ENCODE results near the gene SGSM1.

The SGSM1 gene

DNA sequence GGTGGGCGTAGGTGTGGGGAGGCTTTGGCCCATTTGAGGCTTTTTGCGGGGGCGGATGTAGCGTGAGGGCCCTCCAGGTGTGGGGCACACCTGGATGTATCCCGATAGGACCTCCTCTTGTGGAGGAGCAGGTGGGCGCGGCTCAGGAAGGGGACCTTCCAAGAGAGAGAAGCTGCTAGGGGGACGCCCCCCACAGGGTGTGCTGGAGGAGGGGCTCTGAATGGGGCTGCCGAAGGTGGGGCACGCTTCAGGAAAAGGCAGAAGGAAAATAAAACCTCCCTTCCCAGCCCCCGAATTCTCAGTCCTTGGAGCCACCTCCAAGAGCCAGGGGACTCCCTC is 621 bp downstream of the SGSM1 start:
- no peak for TF ChIP-seq POLR2AphosphoS5 (IDR thresholded peaks at IDR 0.05; ENCODE audit: low read depth, low read length)
- TF ChIP-seq SIN3A (IDR thresholded peaks at IDR 0.05; ENCODE audit: borderline replicate concordance, insufficient read depth, low read length): no peak
- TF ChIP-seq FOXP2 (optimal IDR thresholded peaks at IDR 0.05; ENCODE audit: borderline replicate concordance, extremely low read depth, extremely low read length, insufficient read depth): no peak
- no peak for TF ChIP-seq TAF1 (IDR thresholded peaks at IDR 0.05; ENCODE audit: borderline replicate concordance, insufficient read depth, low read length)
- TF ChIP-seq, protein P1, sequence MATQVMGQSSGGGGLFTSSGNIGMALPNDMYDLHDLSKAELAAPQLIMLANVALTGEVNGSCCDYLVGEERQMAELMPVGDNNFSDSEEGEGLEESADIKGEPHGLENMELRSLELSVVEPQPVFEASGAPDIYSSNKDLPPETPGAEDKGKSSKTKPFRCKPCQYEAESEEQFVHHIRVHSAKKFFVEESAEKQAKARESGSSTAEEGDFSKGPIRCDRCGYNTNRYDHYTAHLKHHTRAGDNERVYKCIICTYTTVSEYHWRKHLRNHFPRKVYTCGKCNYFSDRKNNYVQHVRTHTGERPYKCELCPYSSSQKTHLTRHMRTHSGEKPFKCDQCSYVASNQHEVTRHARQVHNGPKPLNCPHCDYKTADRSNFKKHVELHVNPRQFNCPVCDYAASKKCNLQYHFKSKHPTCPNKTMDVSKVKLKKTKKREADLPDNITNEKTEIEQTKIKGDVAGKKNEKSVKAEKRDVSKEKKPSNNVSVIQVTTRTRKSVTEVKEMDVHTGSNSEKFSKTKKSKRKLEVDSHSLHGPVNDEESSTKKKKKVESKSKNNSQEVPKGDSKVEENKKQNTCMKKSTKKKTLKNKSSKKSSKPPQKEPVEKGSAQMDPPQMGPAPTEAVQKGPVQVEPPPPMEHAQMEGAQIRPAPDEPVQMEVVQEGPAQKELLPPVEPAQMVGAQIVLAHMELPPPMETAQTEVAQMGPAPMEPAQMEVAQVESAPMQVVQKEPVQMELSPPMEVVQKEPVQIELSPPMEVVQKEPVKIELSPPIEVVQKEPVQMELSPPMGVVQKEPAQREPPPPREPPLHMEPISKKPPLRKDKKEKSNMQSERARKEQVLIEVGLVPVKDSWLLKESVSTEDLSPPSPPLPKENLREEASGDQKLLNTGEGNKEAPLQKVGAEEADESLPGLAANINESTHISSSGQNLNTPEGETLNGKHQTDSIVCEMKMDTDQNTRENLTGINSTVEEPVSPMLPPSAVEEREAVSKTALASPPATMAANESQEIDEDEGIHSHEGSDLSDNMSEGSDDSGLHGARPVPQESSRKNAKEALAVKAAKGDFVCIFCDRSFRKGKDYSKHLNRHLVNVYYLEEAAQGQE (IDR thresholded peaks at IDR 0.05; ENCODE audit: insufficient read depth in 1 of 2, low read depth in 2 of 2, low read length in 2 of 2): no peak

DNA sequence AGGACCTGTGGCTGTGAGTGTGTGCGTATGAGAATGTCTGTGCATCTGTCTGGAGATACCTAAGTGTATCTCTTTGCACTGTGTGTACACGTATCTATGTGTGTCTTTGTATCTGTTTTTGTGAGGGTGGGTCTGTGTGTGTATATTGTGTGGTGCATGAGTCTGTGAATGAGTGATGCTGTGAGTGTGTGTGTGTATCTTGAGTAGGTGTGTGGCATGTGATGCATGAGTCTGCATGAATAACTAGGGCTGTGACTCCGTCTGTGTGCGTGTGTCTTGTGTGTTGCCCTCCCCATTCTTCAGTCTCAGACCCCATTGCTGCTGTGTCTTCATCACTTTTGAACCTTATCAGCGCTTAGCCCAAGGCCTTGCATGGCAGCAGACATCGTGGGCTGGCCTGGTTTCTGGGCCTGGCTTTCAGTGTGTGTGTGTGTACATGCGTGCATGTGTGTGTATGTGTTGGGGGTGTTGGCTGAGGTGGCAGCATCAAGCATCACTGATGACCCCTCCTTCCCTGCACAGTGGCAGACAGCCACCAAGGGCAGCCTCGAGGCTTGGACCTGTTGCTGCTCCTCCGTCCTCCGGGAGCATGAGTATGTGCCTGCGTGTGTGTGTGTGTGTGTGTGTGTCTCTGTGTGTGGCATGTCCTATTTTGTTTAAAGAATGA is 1.4 kb downstream of the SGSM1 start:
- TF ChIP-seq SIN3A (IDR thresholded peaks at IDR 0.05; ENCODE audit: borderline replicate concordance, insufficient read depth, low read length) (no peak), TAF1 (IDR thresholded peaks at IDR 0.05; ENCODE audit: borderline replicate concordance, insufficient read depth, low read length) (no peak), FOXP2 (optimal IDR thresholded peaks at IDR 0.05; ENCODE audit: borderline replicate concordance, extremely low read depth, extremely low read length, insufficient read depth) (no peak), POLR2AphosphoS5 (IDR thresholded peaks at IDR 0.05; ENCODE audit: low read depth, low read length) (no peak)
- TF ChIP-seq, protein P1 (IDR thresholded peaks at IDR 0.05; ENCODE audit: insufficient read depth in 1 of 2, low read depth in 2 of 2, low read length in 2 of 2): no peak

DNA sequence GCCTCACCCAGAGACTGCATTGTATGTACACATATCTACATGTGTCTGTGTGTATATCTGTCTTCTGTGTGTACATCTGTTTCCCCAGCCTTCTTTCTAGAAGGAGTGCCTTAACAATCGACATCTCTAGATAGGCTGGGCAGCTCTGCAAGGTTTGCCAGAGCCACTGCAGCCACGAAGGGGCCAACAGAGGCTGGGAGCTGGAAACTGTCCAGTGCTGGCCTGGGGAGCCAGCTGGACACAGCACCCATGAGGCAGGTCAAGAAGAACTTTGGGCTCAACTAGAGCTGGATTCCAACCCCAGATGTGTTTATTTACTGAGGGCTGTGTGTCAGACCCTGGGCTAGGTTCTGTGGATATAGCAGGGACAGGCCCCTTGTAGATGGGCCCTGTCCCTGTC is 3.3 kb downstream of the SGSM1 start:
- TF ChIP-seq, protein P1 (IDR thresholded peaks at IDR 0.05; ENCODE audit: insufficient read depth in 1 of 2, low read depth in 2 of 2, low read length in 2 of 2): no peak
- no peak for TF ChIP-seq SIN3A (IDR thresholded peaks at IDR 0.05; ENCODE audit: borderline replicate concordance, insufficient read depth, low read length)
- no peak for TF ChIP-seq POLR2AphosphoS5 (IDR thresholded peaks at IDR 0.05; ENCODE audit: low read depth, low read length)
- TF ChIP-seq TAF1 (IDR thresholded peaks at IDR 0.05; ENCODE audit: borderline replicate concordance, insufficient read depth, low read length): no peak
- no peak for TF ChIP-seq FOXP2 (optimal IDR thresholded peaks at IDR 0.05; ENCODE audit: borderline replicate concordance, extremely low read depth, extremely low read length, insufficient read depth)

DNA sequence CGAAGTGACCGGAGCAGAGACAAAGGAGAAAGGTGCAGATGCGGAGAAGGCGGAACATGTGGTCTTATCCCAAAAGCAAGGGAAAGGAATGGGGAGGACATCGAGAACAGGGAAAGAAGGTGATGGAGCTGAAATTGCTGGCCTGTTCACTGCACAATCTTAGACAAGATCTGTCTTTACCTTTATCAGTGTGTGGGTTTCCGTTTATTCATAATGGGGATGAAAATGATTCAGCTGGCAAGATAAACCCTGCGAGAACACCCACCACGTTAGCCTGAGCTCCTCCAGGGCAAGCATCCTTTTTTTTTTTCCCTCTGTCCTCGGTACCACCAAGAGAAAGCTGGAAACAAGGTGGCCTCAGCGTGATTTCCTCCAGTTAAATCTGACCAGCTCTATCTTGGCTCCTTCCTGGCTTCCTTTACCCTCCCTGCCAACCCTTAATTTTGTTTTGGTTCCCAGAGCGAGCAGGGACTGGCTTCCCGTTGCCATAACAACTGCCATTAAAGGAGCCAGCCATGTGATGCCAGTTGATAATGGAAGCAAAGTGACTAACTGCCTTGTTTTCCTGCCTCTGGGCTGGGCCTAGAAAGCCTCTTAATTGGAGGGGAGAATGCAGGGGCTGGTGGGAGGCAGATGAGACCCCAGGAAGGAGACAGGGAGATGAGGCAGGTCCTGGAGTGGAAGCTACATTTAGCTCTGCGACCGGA is 4.2 kb downstream of the SGSM1 start:
- TF ChIP-seq, protein P1 (IDR thresholded peaks at IDR 0.05; ENCODE audit: insufficient read depth in 1 of 2, low read depth in 2 of 2, low read length in 2 of 2): peak in 1 of 2 experiments; percentile 58; a peak in 1 of 4 replicates
- TF ChIP-seq POLR2AphosphoS5 (IDR thresholded peaks at IDR 0.05; ENCODE audit: low read depth, low read length): no peak

All from PFSK-1 (cell line).